ENCODE data around the gene DNAJB6.

DNAJB6 gene

DNA sequence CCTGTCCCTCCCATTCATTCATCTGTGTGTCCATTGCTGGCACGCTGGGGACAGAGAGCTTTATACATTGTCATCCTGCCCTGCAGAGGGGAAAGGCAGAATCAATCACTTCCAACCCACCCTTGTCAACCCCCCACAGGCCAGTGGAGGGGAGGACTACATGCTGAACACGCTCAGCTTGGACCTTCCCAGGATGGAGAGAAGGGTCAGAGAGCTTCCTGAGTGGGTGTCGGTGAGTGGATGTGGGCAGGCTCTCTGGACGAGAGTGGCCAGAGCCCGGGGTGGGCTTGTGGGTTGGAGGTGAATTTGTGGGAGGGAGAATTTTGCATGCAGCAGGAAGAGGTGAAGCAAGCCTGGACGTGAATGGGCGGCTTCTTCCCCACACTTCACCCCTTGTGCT, 93.9 kb downstream of the DNAJB6 start:
- DNase-seq, result no peak

- no peak for DNase-seq
Observed at GRCh38 chr7:157431173-157431950, 94.6 kb downstream of the DNAJB6 start.

- no peak for DNase-seq
Observed at GRCh38 chr7:157431951-157432540, 95.2 kb downstream of the DNAJB6 start.

GRCh38 chr7:157432541-157432956, 95.7 kb downstream of the DNAJB6 start:
- DNase-seq, result no peak

- no peak for DNase-seq
Observed at GRCh38 chr7:157432957-157433576, 96.3 kb downstream of the DNAJB6 start.

GRCh38 chr7:157433628-157434027, 96.8 kb downstream of the DNAJB6 start:
- no peak for DNase-seq

GRCh38 chr7:157434231-157434630, 97.4 kb downstream of the DNAJB6 start:
- DNase-seq, result no peak

DNA sequence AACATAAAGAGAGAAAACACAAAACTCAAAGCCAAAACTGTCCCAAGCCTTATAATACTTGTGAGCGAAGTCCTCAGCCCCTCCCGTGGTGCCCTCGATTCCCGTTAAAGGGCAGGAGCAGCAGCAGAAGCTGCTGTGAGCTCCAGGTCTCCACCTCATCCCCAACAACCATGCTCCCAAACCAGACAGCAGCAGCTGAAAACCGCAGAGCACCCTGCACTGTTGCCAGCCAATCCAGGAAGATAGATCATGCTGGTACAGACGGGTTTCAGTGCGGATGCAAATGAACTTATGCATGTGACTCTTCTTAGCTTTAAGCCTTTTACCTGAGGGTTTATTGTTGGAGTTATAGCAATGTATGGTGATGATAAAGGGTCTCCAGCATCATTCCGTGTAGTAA, 97.9 kb downstream of the DNAJB6 start:
- DNase-seq, result no peak

GRCh38 chr7:157436076-157436475, 99.3 kb downstream of the DNAJB6 start:
- no peak for DNase-seq

DNA sequence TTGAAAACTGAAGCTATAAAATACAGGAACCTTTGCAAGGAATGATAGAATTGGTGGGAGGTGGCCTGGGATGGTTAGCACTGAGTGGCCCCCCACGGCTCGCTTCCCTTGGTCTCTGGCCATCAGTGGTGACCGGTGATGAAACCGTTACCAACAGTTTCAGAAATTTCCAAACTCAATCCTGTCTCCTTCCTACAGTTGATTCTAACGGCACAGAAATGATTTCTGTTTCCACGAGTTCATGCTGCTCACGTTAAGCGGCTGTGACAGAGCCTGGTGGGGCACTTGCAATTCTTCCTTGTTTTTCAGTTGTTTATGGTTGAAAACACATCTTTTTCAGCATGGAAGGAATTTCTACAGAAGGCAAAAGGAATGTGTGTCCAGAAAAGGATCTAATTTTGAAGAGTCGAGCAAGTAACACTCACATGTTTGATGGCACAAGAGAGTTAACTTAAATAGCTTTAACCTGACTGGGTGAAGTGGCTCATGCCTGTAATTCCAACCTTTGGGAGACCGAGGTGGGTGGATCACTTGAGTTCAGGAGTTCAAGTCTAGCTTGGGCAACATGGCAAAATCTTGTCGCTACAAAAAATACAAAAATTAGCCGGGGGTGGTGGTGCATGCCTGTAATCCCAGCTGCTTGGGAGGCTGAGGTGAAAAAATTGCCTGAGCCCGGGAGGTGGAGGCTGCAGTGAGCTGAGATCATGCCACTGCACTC, 100.1 kb downstream of the DNAJB6 start:
- no peak for DNase-seq

- DNase-seq, result no peak
Observed at GRCh38 chr7:157437519-157438061, 100.8 kb downstream of the DNAJB6 start.

GRCh38 chr7:157438121-157439025, 101.6 kb downstream of the DNAJB6 start:
- no peak for DNase-seq

- DNase-seq, result no peak
Observed at GRCh38 chr7:157439149-157439548, 102.3 kb downstream of the DNAJB6 start.

GRCh38 chr7:157439761-157440160, 103.0 kb downstream of the DNAJB6 start:
- no peak for DNase-seq

- DNase-seq, result no peak
Observed at GRCh38 chr7:157440346-157441022, 103.7 kb downstream of the DNAJB6 start.

- DNase-seq, result no peak
Observed at GRCh38 chr7:157441023-157441399, 104.2 kb downstream of the DNAJB6 start.

DNA sequence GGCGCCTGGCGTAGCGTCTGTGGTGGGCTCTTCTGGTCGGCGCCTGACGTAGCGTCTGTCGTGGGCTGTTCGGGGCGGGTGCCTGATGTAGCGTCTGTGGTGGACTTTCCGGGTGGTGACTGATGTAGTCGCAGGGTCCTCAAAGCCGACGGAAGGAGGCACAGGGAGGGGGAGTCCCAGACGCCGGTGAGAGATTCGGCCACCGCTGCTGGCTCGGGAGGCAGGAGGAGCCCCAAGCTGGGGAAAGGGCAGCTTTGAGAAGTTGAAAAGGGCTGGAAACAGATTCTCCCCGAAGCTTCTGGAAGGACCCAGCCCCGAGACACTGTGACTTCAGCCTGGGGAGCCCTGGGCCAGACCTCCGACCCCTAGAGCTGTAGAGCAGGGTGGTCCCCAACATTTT, 105.7 kb downstream of the DNAJB6 start:
- DNase-seq, result no peak

DNA sequence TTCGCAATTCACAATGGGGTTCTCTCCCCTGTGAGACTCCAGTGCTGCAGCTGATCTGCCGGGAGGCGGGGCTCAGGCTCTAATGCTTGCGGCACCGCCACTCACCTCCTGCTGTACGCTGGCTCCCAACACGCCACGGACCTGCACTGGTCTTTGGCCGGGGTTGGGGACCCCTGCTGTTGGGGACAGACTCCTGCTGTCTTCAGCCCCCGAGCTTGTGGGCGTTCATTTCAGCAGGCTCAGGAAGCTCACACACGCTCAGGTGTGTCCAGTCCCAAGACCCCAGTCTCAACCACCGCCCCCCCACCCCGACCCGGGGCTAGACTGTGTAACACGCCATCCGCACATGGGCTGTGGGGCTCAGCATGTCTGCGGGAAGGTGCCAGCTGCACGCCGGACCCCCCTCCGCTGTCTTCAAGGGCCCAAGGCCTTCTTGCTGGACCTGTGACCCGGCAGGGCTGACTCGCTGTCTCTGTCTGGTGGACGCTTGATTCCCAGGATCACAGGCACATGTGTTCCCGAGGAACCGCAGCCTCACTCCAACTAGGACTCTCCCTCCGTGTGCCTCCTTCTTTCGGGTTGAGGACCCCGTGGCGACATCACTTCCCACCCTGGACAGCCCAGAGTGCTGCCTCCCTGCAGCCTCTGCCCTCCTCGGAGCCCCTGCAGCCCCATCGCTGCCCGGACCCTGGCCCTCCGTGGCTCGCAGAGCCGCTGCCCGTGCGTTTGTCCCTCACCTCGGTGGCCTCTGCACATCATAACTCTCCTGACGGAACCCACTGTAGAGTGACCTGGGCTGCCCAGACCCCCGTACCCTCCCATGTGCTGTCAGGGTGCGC, 106.4 kb downstream of the DNAJB6 start:
- DNase-seq, result no peak

GRCh38 chr7:157444011-157444842, 107.4 kb downstream of the DNAJB6 start:
- DNase-seq, result no peak

DNA sequence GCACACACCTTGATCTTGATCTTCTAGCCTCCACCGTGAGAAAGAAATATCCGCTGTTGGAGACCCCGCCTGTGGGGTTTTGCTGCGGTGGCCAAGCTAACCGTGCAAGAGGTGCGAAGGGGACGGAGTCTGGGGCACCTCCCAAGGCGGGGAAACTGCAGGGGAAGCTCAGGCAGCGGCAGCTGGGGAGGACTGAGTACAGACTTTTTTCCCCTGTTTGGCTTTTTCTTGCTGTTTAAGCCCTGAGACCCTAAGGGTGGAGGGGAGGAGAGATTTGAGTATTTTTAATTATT, 108.0 kb downstream of the DNAJB6 start:
- DNase-seq, result no peak

All from right hindlimb (tissue), 1 donor.